ENCODE measurements around the gene CCL4L2.
"Not testable (repeated sequence)": the region's sequence is repeated elsewhere in the genome, so short reads cannot be mapped to it uniquely, and the experiment has no call there.

- TF ChIP-seq, protein P1, sequence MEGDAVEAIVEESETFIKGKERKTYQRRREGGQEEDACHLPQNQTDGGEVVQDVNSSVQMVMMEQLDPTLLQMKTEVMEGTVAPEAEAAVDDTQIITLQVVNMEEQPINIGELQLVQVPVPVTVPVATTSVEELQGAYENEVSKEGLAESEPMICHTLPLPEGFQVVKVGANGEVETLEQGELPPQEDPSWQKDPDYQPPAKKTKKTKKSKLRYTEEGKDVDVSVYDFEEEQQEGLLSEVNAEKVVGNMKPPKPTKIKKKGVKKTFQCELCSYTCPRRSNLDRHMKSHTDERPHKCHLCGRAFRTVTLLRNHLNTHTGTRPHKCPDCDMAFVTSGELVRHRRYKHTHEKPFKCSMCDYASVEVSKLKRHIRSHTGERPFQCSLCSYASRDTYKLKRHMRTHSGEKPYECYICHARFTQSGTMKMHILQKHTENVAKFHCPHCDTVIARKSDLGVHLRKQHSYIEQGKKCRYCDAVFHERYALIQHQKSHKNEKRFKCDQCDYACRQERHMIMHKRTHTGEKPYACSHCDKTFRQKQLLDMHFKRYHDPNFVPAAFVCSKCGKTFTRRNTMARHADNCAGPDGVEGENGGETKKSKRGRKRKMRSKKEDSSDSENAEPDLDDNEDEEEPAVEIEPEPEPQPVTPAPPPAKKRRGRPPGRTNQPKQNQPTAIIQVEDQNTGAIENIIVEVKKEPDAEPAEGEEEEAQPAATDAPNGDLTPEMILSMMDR (IDR thresholded peaks at IDR 0.05), result not testable (repeated sequence)
- TF ChIP-seq POLR2A (IDR thresholded peaks at IDR 0.05), result not testable (repeated sequence)
Measured at GRCh38 chr17:36220737-36221580, 10.1 kb downstream of the CCL4L2 start.
